Urinary bladder (tissue), 4 donors: ENCODE measurements around the gene DUSP21. TPM values are rescaled to one million over a fixed set of nuclear protein-coding genes. Genes with fewer than 3 reads are reported as not detected.

ENCODE experiments used
- DNase-seq: peaks from one replicate; pipeline ENCODE4 v3.0.0-alpha.2; 2015; ENCODE audit errors: extremely low spot score
- H3K27ac ChIP-seq: one replicate; pipeline ENCODE4 v1.5.1; 2013; ENCODE audit warnings: low read depth, mild to moderate bottlenecking, moderate library complexity
- H3K36me3 ChIP-seq: one replicate; pipeline ENCODE4 v1.6.1; 2013; ENCODE audit warnings: mild to moderate bottlenecking, moderate library complexity; ENCODE audit not compliant: insufficient read depth
- H3K4me1 ChIP-seq: one replicate; pipeline ENCODE4 v1.6.1; 2013; ENCODE audit warnings: mild to moderate bottlenecking, moderate library complexity; ENCODE audit not compliant: insufficient read depth
- H3K4me3 ChIP-seq: one replicate; pipeline ENCODE4 v1.5.1; 2013; ENCODE audit warnings: low read depth, low read length
- WGBS: extraction: QIAGEN DNeasy Blood & Tissue Kit; methylation state at CpG from one replicate; pipeline ENCODE4 v1.1.7; 2013; 5-methylcytosine and 5-hydroxymethylcytosine counted together
- polyA plus RNA-seq: library from polyadenylated mRNA; stranded (reverse); fragments of 200-250 nt; gene quantifications from one replicate; pipeline ENCODE4 v1.2.3, GENCODE V29; 2013
- total RNA-seq: library from RNA; depleted of rRNA; stranded (reverse); fragments of >200 nt; gene quantifications from one replicate; pipeline ENCODE4 v1.2.3, GENCODE V29; 2014
- donor health status: healthy with polysubstance abuse.
- donor health status: healthy.

Gene DUSP21
- total and polyA plus RNA-seq, 2 donors = not detected

DNA sequence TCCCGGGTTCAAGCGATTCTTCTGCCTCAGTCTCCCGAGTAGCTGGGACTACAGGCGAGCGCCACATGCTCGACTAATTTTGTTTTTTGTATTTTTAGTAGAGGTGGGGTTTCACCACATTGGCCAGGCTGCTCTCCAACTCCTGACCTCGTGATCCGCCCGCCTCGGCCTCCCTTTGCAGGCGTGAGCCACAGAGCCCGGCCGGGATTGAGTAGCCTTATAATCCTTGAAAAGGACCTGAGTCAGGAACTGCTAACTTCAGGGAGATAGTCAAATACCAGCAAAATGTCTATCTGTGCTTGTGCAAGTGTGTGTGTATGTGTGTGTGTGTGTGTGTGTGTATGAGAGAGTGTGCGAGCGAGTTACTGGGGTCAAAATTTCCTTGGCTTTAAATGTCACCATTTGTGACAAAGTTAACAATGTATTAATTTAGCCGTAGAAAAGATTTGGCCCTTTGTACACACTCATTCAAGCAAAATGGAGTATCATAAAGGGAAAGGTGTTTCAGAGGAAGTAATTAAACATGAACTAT, 27.4 kb downstream of the DUSP21 start:
- Histone ChIP-seq H3K36me3 (no peaks in the 10 kb centered on the region), H3K4me1 (no peaks in the 10 kb centered on the region), H3K4me3 (no peak overlapping the region), H3K27ac (peak overlapping the region; percentile 10)
- DNase-seq = no peak
- 48% methylated on average over 16 of the region's 16 CpGs for WGBS

DNA sequence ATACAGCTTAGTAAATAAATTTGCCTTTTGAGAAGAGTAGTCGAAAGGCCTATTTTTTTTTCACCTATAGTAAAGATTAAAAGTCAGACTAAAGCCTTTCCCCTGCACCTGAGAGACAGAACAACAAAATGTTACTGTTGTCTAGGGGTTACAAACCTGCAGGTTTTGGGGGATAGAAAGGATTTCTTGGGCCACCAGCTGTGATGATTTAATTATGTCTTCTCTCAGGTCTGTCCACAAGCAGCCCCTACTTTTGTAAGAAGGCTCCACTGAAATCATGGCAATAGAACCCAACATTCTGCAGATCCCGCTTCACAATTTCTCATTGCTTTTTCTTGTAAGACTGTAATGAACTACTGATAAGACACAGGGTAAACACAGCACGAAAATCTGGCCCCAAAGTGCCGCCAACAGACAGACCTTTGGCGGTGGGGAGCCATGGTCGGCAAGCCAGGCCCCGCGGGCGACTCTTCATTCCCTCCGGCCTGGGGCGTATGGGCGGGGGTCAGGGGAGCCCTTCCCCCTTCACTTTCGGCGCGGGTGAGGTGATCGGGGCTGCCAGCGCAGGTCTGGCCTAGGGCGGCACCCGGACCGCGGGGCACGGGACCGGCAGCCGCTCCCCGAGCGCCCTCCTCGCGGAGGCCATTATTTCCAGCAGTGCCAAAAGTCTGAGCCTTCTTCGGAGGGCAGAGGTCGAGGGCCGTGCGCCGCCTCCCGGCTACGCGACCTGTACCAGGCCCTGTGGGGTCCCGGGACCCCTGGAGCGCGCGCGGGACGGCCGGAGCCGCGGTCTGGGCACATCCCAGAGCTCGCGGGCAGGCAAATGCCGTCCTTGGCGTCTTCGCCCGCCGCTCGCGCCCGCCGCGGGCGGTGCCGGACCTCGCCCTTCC, 28.4 kb downstream of the DUSP21 start:
- H3K4me1 ChIP-seq = no peaks in the 10 kb centered on the region
- no peak for DNase-seq
- H3K4me3 ChIP-seq = peak overlapping the region; percentile 76
- under 1% methylated on average over 52 of the region's 60 CpGs for WGBS
- H3K27ac ChIP-seq = peak overlapping the region; percentile 97
- H3K36me3 ChIP-seq = no peaks in the 10 kb centered on the region

- WGBS = under 1% methylated on average over 58 of the region's 61 CpGs
- Histone ChIP-seq H3K36me3 (no peaks in the 10 kb centered on the region), H3K4me1 (no peaks in the 10 kb centered on the region), H3K27ac (peak within 1 kb of the TSS; percentile 98), H3K4me3 (peak within 1 kb of the TSS; percentile 76)
- peak; percentile 85 for DNase-seq
Observed at GRCh38 chrX:44872821-44873414, 29.1 kb downstream of the DUSP21 start, which contains the start of gene KDM6A. Gene KDM6A, plus strand, starts transcription at chrX:44873188. Its CDS starts 364 bp downstream, at chrX:44873552.

GRCh38 chrX:44873415-44874276, 29.8 kb downstream of the DUSP21 start:
- H3K4me1 ChIP-seq = no peaks in the 10 kb centered on the region
- no peaks in the 10 kb centered on the region for H3K36me3 ChIP-seq
- under 1% methylated on average over 99 of the region's 99 CpGs for WGBS
- DNase-seq = no peak
- peak overlapping the region; percentile 75 for H3K4me3 ChIP-seq
- H3K27ac ChIP-seq = peak overlapping the region; percentile 98

GRCh38 chrX:44874420-44875184, 30.8 kb downstream of the DUSP21 start:
- DNase-seq = no peak
- H3K36me3 ChIP-seq = no peaks in the 10 kb centered on the region
- under 1% methylated on average over 14 of the region's 14 CpGs for WGBS
- H3K4me3 ChIP-seq = peak overlapping the region; percentile 75
- H3K27ac ChIP-seq = peak overlapping the region; percentile 98
- no peaks in the 10 kb centered on the region for H3K4me1 ChIP-seq

DNA sequence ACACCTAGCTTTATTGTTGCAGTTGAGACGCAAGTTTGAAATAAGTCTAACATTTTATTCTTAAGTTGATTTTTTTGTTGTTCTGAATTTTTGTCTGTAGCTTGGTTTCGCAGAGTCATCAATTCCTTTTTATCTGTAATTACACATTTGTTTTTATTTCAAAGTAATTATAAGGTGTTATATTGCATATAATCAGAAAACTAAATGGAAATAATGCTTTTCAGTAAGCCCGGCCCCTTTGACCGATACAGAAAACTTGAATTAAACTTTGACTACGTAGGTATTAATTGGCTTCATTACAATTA, 31.3 kb downstream of the DUSP21 start:
- no peak for DNase-seq
- Histone ChIP-seq H3K4me1 (no peaks in the 10 kb centered on the region), H3K27ac (no peak overlapping the region), H3K36me3 (no peaks in the 10 kb centered on the region), H3K4me3 (peak overlapping the region; percentile 75)
- 12% methylated on average over 5 of the region's 5 CpGs for WGBS

DNA sequence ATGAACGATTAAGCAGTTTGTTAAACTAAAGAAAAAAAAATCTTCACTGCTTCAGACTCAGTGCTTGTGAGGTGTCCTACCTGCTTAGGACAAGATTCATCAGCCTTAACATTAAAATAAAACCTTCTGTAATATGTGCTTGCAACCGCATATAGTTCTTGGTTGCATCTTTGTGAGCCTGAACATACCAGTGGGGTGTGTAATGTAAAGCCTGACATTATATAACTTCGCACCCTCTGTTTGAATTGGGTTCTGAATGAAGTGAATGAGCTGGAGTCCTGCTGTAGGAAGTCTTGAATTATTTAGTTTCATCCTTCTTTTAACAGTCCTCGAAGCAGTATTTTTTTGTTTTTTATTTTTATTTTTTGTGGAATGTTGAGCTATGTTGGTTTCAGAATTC, 32.3 kb downstream of the DUSP21 start:
- H3K4me1 ChIP-seq = no peaks in the 10 kb centered on the region
- no peaks in the 10 kb centered on the region for H3K36me3 ChIP-seq
- no peak overlapping the region for H3K4me3 ChIP-seq
- 14% methylated on average over 4 of the region's 4 CpGs for WGBS
- DNase-seq = no peak
- H3K27ac ChIP-seq = no peak overlapping the region

GRCh38 chrX:44876767-44877166, 32.9 kb downstream of the DUSP21 start:
- no peak overlapping the region for H3K27ac ChIP-seq
- H3K36me3 ChIP-seq = no peaks in the 10 kb centered on the region
- no peaks in the 10 kb centered on the region for H3K4me1 ChIP-seq
- WGBS = 84% methylated on average over 19 of the region's 19 CpGs
- H3K4me3 ChIP-seq = no peak overlapping the region
- DNase-seq = no peak

DNA sequence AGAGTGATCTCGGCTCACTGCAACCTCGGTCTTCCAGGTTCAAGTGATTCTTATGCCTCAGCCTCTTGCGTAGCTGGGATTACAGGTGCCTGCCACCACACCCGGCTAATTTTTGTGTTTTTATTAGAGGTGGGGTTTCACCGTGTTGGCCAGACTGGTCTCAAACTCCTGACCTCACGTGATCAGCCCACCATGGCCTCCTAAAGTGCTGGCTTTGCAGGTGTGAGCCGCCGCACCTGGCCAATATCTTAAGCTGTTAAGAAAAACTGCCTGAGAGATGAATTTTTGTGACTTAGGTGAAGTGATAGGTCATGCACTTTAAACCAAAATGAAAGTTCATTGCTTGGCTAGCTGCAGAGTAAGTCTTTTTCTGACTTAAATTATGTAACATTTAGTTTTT, 35.0 kb downstream of the DUSP21 start:
- WGBS = 84% methylated on average over 8 of the region's 8 CpGs
- Histone ChIP-seq H3K36me3 (no peaks in the 10 kb centered on the region), H3K4me3 (no peak overlapping the region), H3K4me1 (no peaks in the 10 kb centered on the region), H3K27ac (no peak overlapping the region)
- no peak for DNase-seq

GRCh38 chrX:44881549-44881948, 37.7 kb downstream of the DUSP21 start:
- 87% methylated on average over 10 of the region's 10 CpGs for WGBS
- H3K4me1 ChIP-seq = no peaks in the 10 kb centered on the region

DNA sequence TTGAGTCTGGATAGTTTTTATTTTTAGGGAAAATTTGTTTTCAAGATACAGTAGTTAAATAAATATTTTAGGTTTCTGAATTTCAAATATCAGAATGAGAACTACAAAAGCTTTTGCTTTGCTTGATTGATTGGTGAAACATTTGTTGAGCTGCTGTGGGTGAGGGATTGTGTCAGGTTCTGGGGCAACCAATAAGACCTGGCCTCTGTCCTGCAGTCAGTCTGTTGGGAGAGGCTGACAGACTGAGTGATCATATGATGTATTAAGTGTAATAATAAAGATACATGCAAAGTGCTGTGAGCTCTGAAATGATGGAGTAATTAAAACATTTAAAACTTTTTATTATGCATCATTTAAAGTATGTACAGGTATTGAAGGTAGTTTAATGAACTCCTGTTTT, 38.8 kb downstream of the DUSP21 start:
- DNase-seq = no peak

More at GRCh38 chrX:44881549-44881948, 37.7 kb downstream of the DUSP21 start:
- H3K27ac ChIP-seq = no peak overlapping the region
- DNase-seq = no peak
- no peak overlapping the region for H3K4me3 ChIP-seq
- no peaks in the 10 kb centered on the region for H3K36me3 ChIP-seq

GRCh38 chrX:44884944-44885343, 41.1 kb downstream of the DUSP21 start:
- 53% methylated on average over 4 of the region's 4 CpGs for WGBS
- Histone ChIP-seq H3K36me3 (no peaks in the 10 kb centered on the region), H3K4me1 (no peaks in the 10 kb centered on the region), H3K4me3 (no peak overlapping the region), H3K27ac (no peak overlapping the region)
- DNase-seq = no peak

More for the DNA sequence above, 38.8 kb downstream of the DUSP21 start:
- H3K4me3 ChIP-seq = no peak overlapping the region
- H3K36me3 ChIP-seq = no peaks in the 10 kb centered on the region
- no peak overlapping the region for H3K27ac ChIP-seq
- H3K4me1 ChIP-seq = no peaks in the 10 kb centered on the region

GRCh38 chrX:44889824-44890223, 46.0 kb downstream of the DUSP21 start:
- no peak overlapping the region for H3K4me3 ChIP-seq
- no peaks in the 10 kb centered on the region for H3K4me1 ChIP-seq
- no peak overlapping the region for H3K27ac ChIP-seq
- 83% methylated on average over 1 of the region's 1 CpG for WGBS
- DNase-seq = no peak
- no peaks in the 10 kb centered on the region for H3K36me3 ChIP-seq
